ENCODE results near the gene DVL1.

The DVL1 gene

DNA sequence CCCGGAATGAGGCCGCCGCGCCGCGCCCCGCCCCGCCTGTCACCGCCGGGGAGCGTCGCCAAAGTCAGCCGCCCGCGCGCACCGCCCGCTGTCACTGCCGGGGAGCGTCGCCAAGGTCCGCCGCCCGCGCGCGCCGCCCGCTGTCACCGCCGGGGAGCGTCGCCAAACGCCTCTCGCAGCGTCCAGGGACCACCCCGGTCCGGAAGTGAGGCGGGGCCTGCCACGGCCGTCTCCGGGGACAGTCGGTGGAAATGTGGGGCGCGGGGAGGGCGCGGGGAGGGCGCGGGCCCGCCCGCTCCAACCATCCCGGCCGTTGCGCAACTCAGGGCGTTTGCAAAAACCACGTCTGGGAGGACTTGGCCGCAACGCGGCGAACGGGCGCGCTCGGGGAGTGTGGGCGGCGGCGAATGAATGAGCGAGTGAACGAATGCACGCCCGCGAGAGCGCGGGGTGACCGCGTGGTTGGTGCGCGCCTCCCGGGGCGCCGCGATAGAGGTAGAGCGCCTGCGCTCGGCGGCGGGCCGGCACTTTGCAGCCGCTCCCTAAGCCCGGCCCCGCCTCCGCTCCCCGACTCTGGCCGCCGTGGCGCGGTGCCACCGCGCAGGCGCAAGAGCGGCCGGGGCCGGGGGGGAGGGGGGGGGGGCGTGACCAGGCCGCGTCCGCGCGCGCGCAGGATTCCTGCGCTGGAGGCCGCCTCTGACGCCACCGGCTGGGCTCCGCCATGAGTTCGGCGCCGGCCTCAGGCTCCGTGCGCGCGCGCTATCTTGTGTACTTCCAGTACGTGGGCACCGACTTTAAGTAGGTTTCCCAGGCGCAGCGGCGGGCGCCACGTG lies 41.1 kb downstream of the DVL1 start, which contains the start of the genes ACAP3 and PUSL1:
Gene ACAP3, minus strand, starts transcription at position 8 of the 833 bp plus-strand sequence. CDS start 115 bp downstream, outside the sequence.
Gene PUSL1, plus strand, starts transcription at position 675 of the 833 bp plus-strand sequence. Its CDS starts 47 bp downstream, at position 722.
- Histone ChIP-seq H3K9me3 (no peaks in the 10 kb centered on the region), H3K27ac (peak within 1 kb of the TSS; percentile 94), H3K4me2 (peak within 1 kb of the TSS; percentile 99), H3K9ac (peak within 1 kb of the TSS; percentile 93), H3K36me3 (peaks cover 37% of the 10 kb centered on the region), H4K20me1 (peaks cover 85% of the 10 kb centered on the region), H3K4me1 (peaks cover 54% of the 10 kb centered on the region), H3K4me3 (peak within 1 kb of the TSS; percentile 97), H3K27me3 (no peaks in the 10 kb centered on the region)
- TF ChIP-seq Cebpa-rat (IDR thresholded peaks at IDR 0.05): peak; percentile 100

- peak overlapping the region; percentile 94 for H3K27ac ChIP-seq
- H3K9me3 ChIP-seq: no peaks in the 10 kb centered on the region
- peaks cover 30% of the 10 kb centered on the region for H3K36me3 ChIP-seq
- H3K4me2 ChIP-seq: peak overlapping the region; percentile 99
- peak overlapping the region; percentile 93 for H3K9ac ChIP-seq
- TF ChIP-seq Cebpa-rat (IDR thresholded peaks at IDR 0.05): no peak
- no peaks in the 10 kb centered on the region for H3K27me3 ChIP-seq
- peaks cover 84% of the 10 kb centered on the region for H4K20me1 ChIP-seq
- H3K4me3 ChIP-seq: peak overlapping the region; percentile 97
- H3K4me1 ChIP-seq: peaks cover 58% of the 10 kb centered on the region
These were observed 41.8 kb downstream of the DVL1 start for GRCh38 chr1:1307261-1307922.

GRCh38 chr1:1306661-1307260 lies 42.5 kb downstream of the DVL1 start:
- Histone ChIP-seq H3K27ac (no peak overlapping the region), H3K36me3 (peaks cover 24% of the 10 kb centered on the region), H3K4me2 (peak overlapping the region; percentile 99), H3K4me3 (peak overlapping the region; percentile 97), H3K9me3 (no peaks in the 10 kb centered on the region), H3K9ac (peak overlapping the region; percentile 93), H4K20me1 (peaks cover 87% of the 10 kb centered on the region), H3K4me1 (peaks cover 58% of the 10 kb centered on the region), H3K27me3 (no peaks in the 10 kb centered on the region)
- no peak for TF ChIP-seq Cebpa-rat (IDR thresholded peaks at IDR 0.05)

GRCh38 chr1:1306070-1306660 lies 43.1 kb downstream of the DVL1 start:
- Histone ChIP-seq H3K9me3 (no peaks in the 10 kb centered on the region), H3K4me3 (peak overlapping the region; percentile 97), H3K27me3 (no peaks in the 10 kb centered on the region), H3K4me2 (peak overlapping the region; percentile 99), H3K9ac (peak overlapping the region; percentile 93), H3K36me3 (peaks cover 18% of the 10 kb centered on the region), H3K27ac (peak overlapping the region; percentile 74), H4K20me1 (peaks cover 87% of the 10 kb centered on the region), H3K4me1 (peaks cover 58% of the 10 kb centered on the region)
- TF ChIP-seq Cebpa-rat (IDR thresholded peaks at IDR 0.05): no peak

DNA sequence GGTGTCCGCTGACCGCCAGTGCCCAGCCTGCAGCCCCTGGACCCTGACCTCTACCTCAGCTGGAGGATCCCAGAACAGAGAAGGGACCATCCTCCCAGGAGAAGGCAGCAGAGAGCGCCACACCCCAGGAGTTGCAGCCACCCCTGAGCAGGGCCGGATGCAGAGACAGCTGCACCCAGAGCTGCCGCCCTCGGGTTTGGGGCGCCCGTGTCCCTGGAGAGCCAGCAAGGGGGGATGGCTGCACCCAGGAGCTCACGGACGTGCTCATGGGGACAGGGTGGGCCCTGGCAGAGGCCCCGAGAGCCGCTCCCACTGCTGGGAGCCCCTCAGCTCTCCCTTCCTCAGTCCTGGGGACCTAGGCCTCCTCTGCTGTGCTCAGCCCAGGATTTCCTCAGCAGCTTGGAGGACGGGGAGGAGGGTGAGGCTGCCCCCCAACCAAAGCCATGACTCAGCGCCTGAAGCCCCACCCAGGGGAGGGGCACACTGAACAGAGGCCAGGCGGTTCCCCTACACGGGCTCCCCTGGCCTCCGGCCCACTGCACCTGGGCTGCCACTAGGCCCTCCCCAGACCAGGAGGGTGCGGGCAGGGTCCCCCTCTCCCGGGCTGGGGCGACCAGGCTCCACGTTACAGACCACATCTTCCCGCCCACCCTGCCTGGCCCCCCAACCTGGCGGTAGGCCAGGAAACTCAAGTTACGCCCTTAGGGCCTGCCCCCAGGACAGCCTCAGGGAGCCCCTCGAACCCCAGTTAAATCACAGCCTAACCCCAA lies 43.7 kb downstream of the DVL1 start:
- Histone ChIP-seq H3K36me3 (peaks cover 11% of the 10 kb centered on the region), H3K27ac (peak overlapping the region; percentile 74), H3K4me1 (peaks cover 58% of the 10 kb centered on the region), H3K9me3 (no peaks in the 10 kb centered on the region), H3K4me3 (peak overlapping the region; percentile 97), H4K20me1 (peaks cover 87% of the 10 kb centered on the region), H3K9ac (peak overlapping the region; percentile 93), H3K27me3 (no peaks in the 10 kb centered on the region), H3K4me2 (peak overlapping the region; percentile 99)
- no peak for TF ChIP-seq Cebpa-rat (IDR thresholded peaks at IDR 0.05)

GRCh38 chr1:1304331-1305299 lies 44.6 kb downstream of the DVL1 start:
- peaks cover 55% of the 10 kb centered on the region for H3K4me1 ChIP-seq
- H3K27ac ChIP-seq: peak overlapping the region; percentile 74

DNA sequence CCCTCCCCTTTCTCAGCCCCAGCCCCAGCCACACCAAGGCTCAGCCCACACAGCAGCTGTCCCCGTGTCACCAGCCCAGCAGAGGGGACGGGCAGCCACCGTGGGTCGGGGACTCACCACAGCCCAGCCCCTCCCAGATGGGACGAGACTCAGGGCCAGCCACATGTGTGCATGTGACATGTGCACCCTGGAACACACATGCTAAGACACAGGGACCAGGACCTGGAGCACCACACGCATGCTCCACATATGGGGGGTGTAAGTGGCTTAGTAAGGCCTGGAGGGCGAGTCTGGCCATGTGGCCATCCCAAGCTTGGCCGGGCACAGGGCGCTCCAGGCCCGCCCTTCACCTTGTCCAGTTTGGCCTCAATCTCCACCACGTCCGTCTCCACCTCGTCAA lies 45.5 kb downstream of the DVL1 start:
- Histone ChIP-seq H3K4me3 (no peak overlapping the region), H4K20me1 (peaks cover 88% of the 10 kb centered on the region), H3K4me1 (peaks cover 57% of the 10 kb centered on the region), H3K36me3 (no peaks in the 10 kb centered on the region), H3K27ac (0 out of 2 replicates have a peak overlapping the region, but pooled peaks have one; percentile 6), H3K9ac (no peak overlapping the region), H3K4me2 (peak overlapping the region; percentile 99), H3K9me3 (no peaks in the 10 kb centered on the region), H3K27me3 (no peaks in the 10 kb centered on the region)
- no peak for TF ChIP-seq Cebpa-rat (IDR thresholded peaks at IDR 0.05)

More at GRCh38 chr1:1304331-1305299, 44.6 kb downstream of the DVL1 start:
- H3K9ac ChIP-seq: peak overlapping the region; percentile 93
- TF ChIP-seq Cebpa-rat (IDR thresholded peaks at IDR 0.05): no peak
- H4K20me1 ChIP-seq: peaks cover 87% of the 10 kb centered on the region
- H3K4me2 ChIP-seq: peak overlapping the region; percentile 99
- no peaks in the 10 kb centered on the region for H3K27me3 ChIP-seq
- no peaks in the 10 kb centered on the region for H3K9me3 ChIP-seq
- H3K4me3 ChIP-seq: peak overlapping the region; percentile 97
- H3K36me3 ChIP-seq: peaks cover 2% of the 10 kb centered on the region; the same call in 1 of the 2 replicates

Measured in BLaER1 (cell line).